Measurements from ENCODE around the gene SIK2. TPM values are rescaled to one million over a fixed set of nuclear protein-coding genes. Genes with fewer than 3 reads are reported as not detected.

The SIK2 gene
- total RNA-seq, 4 donors from 2014 or later: 16.2 to 27.6 (median 20.9) TPM

- Histone ChIP-seq H3K4me1 (peaks cover 24 to 80% (median 66%) of the 10 kb centered on the region in 3 donors), H3K9me3 (no peaks in the 10 kb centered on the region), H3K27me3 (no peaks in the 10 kb centered on the region), H3K36me3 (peaks cover 0 to 15% of the 10 kb centered on the region in 2 donors), H3K27ac (peak overlapping the region; percentile 94 to 97 (median 96)), H3K4me3 (peak overlapping the region in 1 of 2 donors; percentile 50)
- no peak for TF ChIP-seq POLR2AphosphoS5 (IDR thresholded peaks at IDR 0.05)
- TF ChIP-seq CTCF (IDR thresholded peaks at IDR 0.05): no peak
- TF ChIP-seq EP300 (IDR thresholded peaks at IDR 0.05): no peak
- TF ChIP-seq POLR2A (IDR thresholded peaks at IDR 0.05): no peak
- ATAC-seq: no peak
- 0% methylated on average over 2 of the region's 11 CpGs; no CpG with 5 or more reads in 1 of the 2 donors for WGBS, 2 donors (ENCODE audit: low coverage in 1 of 2)
Measured at GRCh38 chr11:111736181-111736590, 133.9 kb downstream of the SIK2 start.

GRCh38 chr11:111736621-111737443 is 134.6 kb downstream of the SIK2 start:
- H3K27ac ChIP-seq: peak overlapping the region; percentile 94 to 97 (median 96)
- no peak overlapping the region for H3K4me3 ChIP-seq
- no peaks in the 10 kb centered on the region for H3K9me3 ChIP-seq
- TF ChIP-seq POLR2AphosphoS5 (IDR thresholded peaks at IDR 0.05) (no peak), EP300 (IDR thresholded peaks at IDR 0.05) (no peak), POLR2A (IDR thresholded peaks at IDR 0.05) (no peak), CTCF (IDR thresholded peaks at IDR 0.05) (no peak)
- peaks cover 24 to 74% (median 59%) of the 10 kb centered on the region in 3 donors for H3K4me1 ChIP-seq
- no peaks in the 10 kb centered on the region for H3K27me3 ChIP-seq
- 53 to 60% methylated on average over 2 to 9 of the region's 15 CpGs for WGBS, 2 donors (ENCODE audit: low coverage in 1 of 2)
- ATAC-seq: no peak
- peaks cover 0 to 22% of the 10 kb centered on the region in 2 donors for H3K36me3 ChIP-seq

- Histone ChIP-seq H3K4me1 (peaks cover 24 to 66% (median 53%) of the 10 kb centered on the region in 3 donors), H3K4me3 (no peak overlapping the region), H3K27me3 (no peaks in the 10 kb centered on the region), H3K9me3 (no peaks in the 10 kb centered on the region), H3K27ac (peak overlapping the region; percentile 94 to 97 (median 96)), H3K36me3 (peaks cover 0 to 28% of the 10 kb centered on the region in 2 donors)
- WGBS, 2 donors (ENCODE audit: low coverage in 1 of 2): 0 to 53% methylated on average over 2 to 8 of the region's 14 CpGs
- TF ChIP-seq POLR2AphosphoS5 (IDR thresholded peaks at IDR 0.05) (no peak), POLR2A (IDR thresholded peaks at IDR 0.05) (no peak), CTCF (IDR thresholded peaks at IDR 0.05) (no peak), EP300 (IDR thresholded peaks at IDR 0.05) (no peak)
- ATAC-seq: no peak
Measured at GRCh38 chr11:111737444-111738210, 135.4 kb downstream of the SIK2 start.

- H3K27ac ChIP-seq: peak overlapping the region in 2 of 4 donors; percentile 94 to 97
- TF ChIP-seq EP300 (IDR thresholded peaks at IDR 0.05) (no peak), POLR2AphosphoS5 (IDR thresholded peaks at IDR 0.05) (no peak), CTCF (IDR thresholded peaks at IDR 0.05) (no peak), POLR2A (IDR thresholded peaks at IDR 0.05) (no peak)
- peaks cover 17 to 49% (median 36%) of the 10 kb centered on the region in 3 donors for H3K4me1 ChIP-seq
- peaks cover 0 to 45% of the 10 kb centered on the region in 2 donors for H3K36me3 ChIP-seq
- H3K4me3 ChIP-seq: no peak overlapping the region
- no peak for ATAC-seq
- WGBS, 2 donors (ENCODE audit: low coverage in 1 of 2): 92 to 100% methylated on average over 2 of the region's 2 CpGs
- H3K27me3 ChIP-seq: no peaks in the 10 kb centered on the region
- H3K9me3 ChIP-seq: no peaks in the 10 kb centered on the region
Measured at GRCh38 chr11:111739299-111739698, 137.1 kb downstream of the SIK2 start.
